ENCODE data around the gene MICAL1.

GRCh38 chr6:109453156-109453555 lies 2.4 kb downstream of the MICAL1 start:
- no peak for TF ChIP-seq POLR2A (IDR thresholded peaks at IDR 0.05; ENCODE audit: low read depth)
- TF ChIP-seq, protein P1, sequence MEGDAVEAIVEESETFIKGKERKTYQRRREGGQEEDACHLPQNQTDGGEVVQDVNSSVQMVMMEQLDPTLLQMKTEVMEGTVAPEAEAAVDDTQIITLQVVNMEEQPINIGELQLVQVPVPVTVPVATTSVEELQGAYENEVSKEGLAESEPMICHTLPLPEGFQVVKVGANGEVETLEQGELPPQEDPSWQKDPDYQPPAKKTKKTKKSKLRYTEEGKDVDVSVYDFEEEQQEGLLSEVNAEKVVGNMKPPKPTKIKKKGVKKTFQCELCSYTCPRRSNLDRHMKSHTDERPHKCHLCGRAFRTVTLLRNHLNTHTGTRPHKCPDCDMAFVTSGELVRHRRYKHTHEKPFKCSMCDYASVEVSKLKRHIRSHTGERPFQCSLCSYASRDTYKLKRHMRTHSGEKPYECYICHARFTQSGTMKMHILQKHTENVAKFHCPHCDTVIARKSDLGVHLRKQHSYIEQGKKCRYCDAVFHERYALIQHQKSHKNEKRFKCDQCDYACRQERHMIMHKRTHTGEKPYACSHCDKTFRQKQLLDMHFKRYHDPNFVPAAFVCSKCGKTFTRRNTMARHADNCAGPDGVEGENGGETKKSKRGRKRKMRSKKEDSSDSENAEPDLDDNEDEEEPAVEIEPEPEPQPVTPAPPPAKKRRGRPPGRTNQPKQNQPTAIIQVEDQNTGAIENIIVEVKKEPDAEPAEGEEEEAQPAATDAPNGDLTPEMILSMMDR (IDR thresholded peaks at IDR 0.05), result no peak

All from esophagus muscularis mucosa (tissue), 3 donors.